HepG2 (cell line): ENCODE measurements around the gene ANKS6. TPM values are rescaled to one million over a fixed set of nuclear protein-coding genes. Genes with fewer than 3 reads are reported as not detected.

Source experiments
- ATAC-seq: fragments of 200-7000 bp; cut with Tn5 transposase; 3 replicates; pipeline ENCODE4 v1.9.1; 2020; ENCODE audit warnings: mild to moderate bottlenecking, moderate library complexity
- BruUV-seq: library from RNA; stranded (reverse); fragments of 400-500 nt; replicated peaks from 2 replicates; lab custom pipeline; 2021; lab: Mats Ljungman, UMichigan
- CTCF ChIA-PET: fragments of 300-600 bp; formaldehyde crosslinking; extraction: SDS; loops from one replicate; lab custom pipeline; 2021; ENCODE audit warnings: low total read pairs, inconsistent platforms, low intra/inter-chr PET ratio; lab: Yijun Ruan, JAX
- POLR2A ChIA-PET: fragments of 350-600 bp; sonication (Branson Sonifier 250); formaldehyde crosslinking; loops from one replicate; lab custom pipeline; 2020; ENCODE audit warnings: antibody characterized with exemption, inconsistent platforms; lab: Yijun Ruan, JAX
- DNase-seq: peaks from one replicate; pipeline ENCODE4 v3.0.0-alpha.2; 2015; ENCODE audit warnings: low spot score
- FAIRE-seq: peaks from 3 replicates; lab custom pipeline; 2011; peaks lifted over from hg19 to GRCh38; lab: Jason Lieb, UNC
- H2AFZ ChIP-seq: one replicate; pipeline ENCODE4 v1.6.1; 2011; ENCODE audit warnings: low read length, inconsistent platforms
- H3K27ac ChIP-seq: fragments of 300-600 bp; 3 replicates; pipeline ENCODE4 v1.8.0; 2011; ENCODE audit warnings: mixed run types, mild to moderate bottlenecking, mixed read lengths, low read length, inconsistent platforms; ENCODE audit not compliant: insufficient read depth; ENCODE audit errors: extremely low read length
- H3K27me3 ChIP-seq, 2 experiments: fragments of 200-600 bp in 1 of 2; 2 replicates in 1 of 2; 3 replicates in 1 of 2; pipeline versions ENCODE4 v1.6.0 to v1.8.0; 2011; ENCODE audit warnings: low read length in 2 of 2, mild to moderate bottlenecking in 2 of 2, moderate library complexity in 2 of 2, inconsistent platforms in 1 of 2; ENCODE audit not compliant: insufficient read depth in 2 of 2, control insufficient read depth in 1 of 2
- H3K36me3 ChIP-seq, 2 experiments: fragments of 200-600 bp in 1 of 2; replicated peaks in 1 of 2; 2 replicates in 1 of 2; 3 replicates in 1 of 2; pipeline versions ENCODE4 v1.5.1 to v1.8.0; 2011; ENCODE audit warnings: low read length in 2 of 2, inconsistent platforms in 1 of 2; ENCODE audit not compliant: insufficient read depth in 2 of 2, control insufficient read depth in 1 of 2
- H3K4me1 ChIP-seq: 2 replicates; pipeline ENCODE4 v1.5.1; 2012; ENCODE audit warnings: low read length, inconsistent platforms; ENCODE audit not compliant: insufficient read depth
- H3K4me2 ChIP-seq: 2 replicates; pipeline ENCODE4 v1.6.0; 2011; ENCODE audit warnings: low read depth, low read length, inconsistent platforms
- H3K4me3 ChIP-seq, 3 experiments: fragments of 200-600 bp in 1 of 3; sonication (generic), shearing (Covaris generic) in 1 of 3; replicated peaks in 1 of 3; 2 replicates each; pipeline ENCODE4 v1.5.1; 2011 to 2016; ENCODE audit warnings: low read length in 3 of 3, inconsistent platforms in 2 of 3, low read depth in 2 of 3, mild to moderate bottlenecking in 2 of 3, control low read depth in 1 of 3, mixed read lengths in 1 of 3; ENCODE audit not compliant: insufficient read depth in 1 of 3
- H3K79me2 ChIP-seq: one replicate; pipeline ENCODE4 v1.6.1; 2011; ENCODE audit warnings: low read length, inconsistent platforms; ENCODE audit not compliant: insufficient read depth
- H3K9ac ChIP-seq: 2 replicates; pipeline ENCODE4 v1.6.0; 2011; ENCODE audit warnings: mild to moderate bottlenecking, low read depth, low read length, inconsistent platforms; ENCODE audit not compliant: insufficient read depth
- H3K9me3 ChIP-seq: 2 replicates; pipeline ENCODE4 v1.5.1; 2012; ENCODE audit warnings: mild to moderate bottlenecking, low read length
- H4K20me1 ChIP-seq: 2 replicates; pipeline ENCODE4 v1.6.0; 2011; ENCODE audit warnings: inconsistent platforms, mild to moderate bottlenecking, low read length, moderate library complexity; ENCODE audit not compliant: insufficient read depth
- CBFB ChIP-seq: sonication (generic); formaldehyde crosslinking; IDR thresholded peaks from 2 replicates; pipeline ENCODE4 v1.4.0; 2020; ENCODE audit warnings: missing genetic modification reagents
- GTF2F1 ChIP-seq: fragments of 150-350 bp; IDR thresholded peaks from 2 replicates; pipeline ENCODE4 v1.6.1; 2014; ENCODE audit warnings: low read length
- PAX8 ChIP-seq: sonication (generic); formaldehyde crosslinking; IDR thresholded peaks from 2 replicates; pipeline ENCODE4 v1.8.0; 2022; ENCODE audit warnings: mild to moderate bottlenecking, missing genetic modification reagents, borderline replicate concordance
- PPARG ChIP-seq: conservative IDR thresholded peaks from 2 replicates; pipeline ENCODE4 v1.6.1; 2016; ENCODE audit warnings: missing biosample characterization, missing genetic modification reagents
- SIX4 ChIP-seq: sonication (generic); formaldehyde crosslinking; IDR thresholded peaks from 2 replicates; pipeline ENCODE4 v1.4.0; 2020; ENCODE audit warnings: missing genetic modification reagents
- SRSF9 ChIP-seq: fragments of 200-400 bp; formaldehyde crosslinking; IDR thresholded peaks from 2 replicates; pipeline ENCODE4 v1.6.1; 2018; ENCODE audit warnings: borderline replicate concordance, mild to moderate bottlenecking, low read depth, low read length; ENCODE audit not compliant: insufficient read depth, poor library complexity, severe bottlenecking
- ZNF253 ChIP-seq: sonication (generic); formaldehyde crosslinking; IDR thresholded peaks from 2 replicates; pipeline ENCODE4 v1.8.0; 2022; ENCODE audit warnings: mild to moderate bottlenecking, missing genetic modification reagents, borderline replicate concordance
- ZNF552 ChIP-seq: sonication (generic); formaldehyde crosslinking; IDR thresholded peaks from 2 replicates; pipeline ENCODE4 v1.9.0; 2022; ENCODE audit warnings: missing genetic modification reagents, mild to moderate bottlenecking, borderline replicate concordance
- ZNF556 ChIP-seq: sonication (generic); formaldehyde crosslinking; IDR thresholded peaks from 2 replicates; pipeline ENCODE4 v1.4.0; 2020; ENCODE audit warnings: mild to moderate bottlenecking, missing genetic modification reagents, borderline replicate concordance
- ZSCAN20 ChIP-seq: sonication (generic); formaldehyde crosslinking; IDR thresholded peaks from 2 replicates; pipeline ENCODE4 v1.4.0; 2020; ENCODE audit warnings: missing genetic modification reagents, mild to moderate bottlenecking, borderline replicate concordance
- WGBS: methylation state at CpG from one replicate; pipeline ENCODE4 v1.1.6; 2017; ENCODE audit warnings: low lambda C conversion rate; 5-methylcytosine and 5-hydroxymethylcytosine counted together
- in situ Hi-C: cut with HindIII; loops from 2 replicates; pipeline ENCODE4 v1.10.0; 2017; ENCODE audit warnings: low pct_unique_long_range_greater_than_20kb; ENCODE audit not compliant: extremely low pct_ligation_motif_present
- intact Hi-C: fragments of 100-400 bp; cut with micrococcal nuclease; formaldehyde crosslinking; loops from one replicate; pipeline ENCODE4 v1.10.0; 2022; ENCODE audit not compliant: unreplicated experiment
- polyA plus RNA-seq, 8 experiments: library from polyadenylated mRNA; depleted of rRNA in 3 of 8; stranded (reverse) in 7 of 8; unstranded in 1 of 8; fragments of >200 nt; fragmentation: Illumina TruSeq in 4 of 8; extraction: Trizol in 4 of 8; gene quantifications; 2 replicates each; pipeline versions ENCODE4 v1.2.1 to v1.2.3, GENCODE V29; 2011 to 2016; ENCODE audit warnings: low read depth in 4 of 8, missing spikeins in 1 of 8, mixed read lengths in 1 of 8; ENCODE audit not compliant: insufficient read depth in 1 of 8
- total RNA-seq, 5 experiments: library from RNA; depleted of rRNA; stranded (reverse); fragments of >200 nt; fragmentation: Illumina TruSeq; extraction: Trizol; gene quantifications; 2 replicates each; pipeline ENCODE4 v1.2.3, GENCODE V29; 2016; ENCODE audit warnings: low read depth in 1 of 5
- TF ChIP-seq, protein P1 (sequence below), 2 experiments: sonication (generic) in 1 of 2; formaldehyde crosslinking in 1 of 2; IDR thresholded peaks; 2 replicates each; pipeline versions ENCODE4 v1.4.0 to v1.6.1; 2016 to 2020; ENCODE audit warnings: borderline replicate concordance in 1 of 2, low read depth in 1 of 2, mild to moderate bottlenecking in 1 of 2, missing genetic modification reagents in 1 of 2
- TF ChIP-seq, protein P2 (sequence below): sonication (generic); formaldehyde crosslinking; IDR thresholded peaks from 2 replicates; pipeline ENCODE4 v1.5.0; 2020; ENCODE audit warnings: mild to moderate bottlenecking, missing genetic modification reagents

Gene ANKS6
- total and polyA plus RNA-seq, 2 of the 13 experiments (the other 11 are each of a cell fraction or from before 2014, with no cell fraction given), result 8.8 to 10.7 TPM

DNA sequence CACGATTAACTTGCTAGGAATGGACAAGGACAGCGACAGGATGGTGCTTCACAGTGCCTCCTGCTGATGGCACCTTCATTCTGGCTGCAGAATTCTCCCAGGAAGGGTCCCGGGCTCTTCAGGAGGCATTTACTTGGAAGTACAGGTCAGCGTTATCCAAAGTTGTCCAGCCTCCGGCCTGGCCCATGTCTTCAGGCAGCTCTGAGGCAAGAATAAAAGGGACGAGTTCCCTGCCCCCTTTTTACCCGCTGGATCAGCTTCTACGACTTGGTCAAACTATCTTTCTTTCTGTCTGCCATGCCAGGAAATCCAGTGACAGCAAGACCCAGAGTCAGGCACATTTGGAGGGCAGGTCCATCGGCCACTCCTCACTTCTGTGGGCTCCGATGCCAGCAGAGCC lies 64.3 kb downstream of the ANKS6 start:
- Histone ChIP-seq H3K4me2 (no peak overlapping the region), H3K27ac (no peak overlapping the region), H3K4me1 (no peaks in the 10 kb centered on the region), H3K36me3 (no peaks in the 10 kb centered on the region; a peak in 1 of 5 replicates), H3K27me3 (no peaks in the 10 kb centered on the region; a peak in 1 of 5 replicates), H3K79me2 (no peaks in the 10 kb centered on the region), H3K9me3 (no peaks in the 10 kb centered on the region), H3K9ac (no peak overlapping the region), H3K4me3 (no peak overlapping the region), H2AFZ (no peak overlapping the region), H4K20me1 (no peaks in the 10 kb centered on the region)
- FAIRE-seq (no peak), DNase-seq (no peak), ATAC-seq (no peak)
- in situ Hi-C loops (no loop called here), intact Hi-C loops (no loop called here)
- no TSS peak for BruUV-seq
- ChIA-PET POLR2A (no interaction called here), CTCF (no interaction called here)
- 83% methylated on average over 9 of the region's 10 CpGs for WGBS
- TF ChIP-seq PPARG (no peak), SIX4 (no peak), ZNF552 (CRISPR knock-in tag) (no peak), GTF2F1 (no peak)

DNA sequence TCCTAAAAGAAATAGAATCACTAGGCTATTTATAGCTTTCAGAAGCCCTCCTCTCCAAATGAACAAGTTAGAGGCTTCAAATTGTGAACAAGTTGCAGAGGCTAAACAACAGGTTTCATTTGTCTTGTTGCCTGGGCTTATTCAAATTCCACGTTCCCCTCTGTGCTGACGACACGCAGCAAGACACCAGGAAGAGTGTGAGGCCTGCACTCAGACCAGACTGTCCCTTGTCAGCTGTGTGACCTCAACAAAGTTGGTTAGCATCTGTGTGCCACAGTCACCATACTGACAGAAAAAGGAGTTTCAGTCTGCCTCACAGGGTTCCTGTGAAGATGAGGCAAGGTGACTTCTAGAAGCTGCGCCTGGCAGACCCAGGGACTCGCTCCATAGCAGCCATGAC lies 65.5 kb downstream of the ANKS6 start:
- Histone ChIP-seq H3K27ac (no peak overlapping the region), H3K4me2 (no peak overlapping the region), H2AFZ (no peak overlapping the region), H3K27me3 (no peaks in the 10 kb centered on the region; a peak in 1 of 5 replicates), H3K9me3 (no peaks in the 10 kb centered on the region), H3K4me1 (no peaks in the 10 kb centered on the region), H3K36me3 (no peaks in the 10 kb centered on the region), H3K79me2 (no peaks in the 10 kb centered on the region), H4K20me1 (no peaks in the 10 kb centered on the region), H3K4me3 (no peak overlapping the region), H3K9ac (no peak overlapping the region)
- ChIA-PET POLR2A (no interaction called here), CTCF (no interaction called here)
- no peak for FAIRE-seq
- WGBS, result 83% methylated on average over 5 of the region's 5 CpGs
- no peak for DNase-seq
- in situ Hi-C loops, result no loop called here
- no peak for ATAC-seq
- intact Hi-C loops, result no loop called here
- no TSS peak for BruUV-seq
- TF ChIP-seq ZNF253 (CRISPR knock-in tag) (no peak), CBFB (CRISPR knock-in tag) (no peak), ZSCAN20 (CRISPR knock-in tag) (no peak), ZNF556 (CRISPR knock-in tag) (no peak), SRSF9 (no peak), PAX8 (CRISPR knock-in tag) (no peak)
- TF ChIP-seq, protein P1, sequence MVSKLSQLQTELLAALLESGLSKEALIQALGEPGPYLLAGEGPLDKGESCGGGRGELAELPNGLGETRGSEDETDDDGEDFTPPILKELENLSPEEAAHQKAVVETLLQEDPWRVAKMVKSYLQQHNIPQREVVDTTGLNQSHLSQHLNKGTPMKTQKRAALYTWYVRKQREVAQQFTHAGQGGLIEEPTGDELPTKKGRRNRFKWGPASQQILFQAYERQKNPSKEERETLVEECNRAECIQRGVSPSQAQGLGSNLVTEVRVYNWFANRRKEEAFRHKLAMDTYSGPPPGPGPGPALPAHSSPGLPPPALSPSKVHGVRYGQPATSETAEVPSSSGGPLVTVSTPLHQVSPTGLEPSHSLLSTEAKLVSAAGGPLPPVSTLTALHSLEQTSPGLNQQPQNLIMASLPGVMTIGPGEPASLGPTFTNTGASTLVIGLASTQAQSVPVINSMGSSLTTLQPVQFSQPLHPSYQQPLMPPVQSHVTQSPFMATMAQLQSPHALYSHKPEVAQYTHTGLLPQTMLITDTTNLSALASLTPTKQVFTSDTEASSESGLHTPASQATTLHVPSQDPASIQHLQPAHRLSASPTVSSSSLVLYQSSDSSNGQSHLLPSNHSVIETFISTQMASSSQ (IDR thresholded peaks at IDR 0.05; ENCODE audit: low read depth), result no peak
- TF ChIP-seq, protein P1 (CRISPR knock-in tag; IDR thresholded peaks at IDR 0.05; ENCODE audit: borderline replicate concordance), result no peak
- TF ChIP-seq, protein P2, sequence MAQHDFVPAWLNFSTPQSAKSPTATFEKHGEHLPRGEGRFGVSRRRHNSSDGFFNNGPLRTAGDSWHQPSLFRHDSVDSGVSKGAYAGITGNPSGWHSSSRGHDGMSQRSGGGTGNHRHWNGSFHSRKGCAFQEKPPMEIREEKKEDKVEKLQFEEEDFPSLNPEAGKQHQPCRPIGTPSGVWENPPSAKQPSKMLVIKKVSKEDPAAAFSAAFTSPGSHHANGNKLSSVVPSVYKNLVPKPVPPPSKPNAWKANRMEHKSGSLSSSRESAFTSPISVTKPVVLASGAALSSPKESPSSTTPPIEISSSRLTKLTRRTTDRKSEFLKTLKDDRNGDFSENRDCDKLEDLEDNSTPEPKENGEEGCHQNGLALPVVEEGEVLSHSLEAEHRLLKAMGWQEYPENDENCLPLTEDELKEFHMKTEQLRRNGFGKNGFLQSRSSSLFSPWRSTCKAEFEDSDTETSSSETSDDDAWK, result no peak
